CD1c-positive myeloid dendritic cell (primary cell): ENCODE measurements around the gene FTCD.

ENCODE experiments used
- DNase-seq: peaks from one replicate; pipeline ENCODE4 v3.0.0-alpha.2; 2016; ENCODE audit errors: extremely low spot score

Gene FTCD

DNA sequence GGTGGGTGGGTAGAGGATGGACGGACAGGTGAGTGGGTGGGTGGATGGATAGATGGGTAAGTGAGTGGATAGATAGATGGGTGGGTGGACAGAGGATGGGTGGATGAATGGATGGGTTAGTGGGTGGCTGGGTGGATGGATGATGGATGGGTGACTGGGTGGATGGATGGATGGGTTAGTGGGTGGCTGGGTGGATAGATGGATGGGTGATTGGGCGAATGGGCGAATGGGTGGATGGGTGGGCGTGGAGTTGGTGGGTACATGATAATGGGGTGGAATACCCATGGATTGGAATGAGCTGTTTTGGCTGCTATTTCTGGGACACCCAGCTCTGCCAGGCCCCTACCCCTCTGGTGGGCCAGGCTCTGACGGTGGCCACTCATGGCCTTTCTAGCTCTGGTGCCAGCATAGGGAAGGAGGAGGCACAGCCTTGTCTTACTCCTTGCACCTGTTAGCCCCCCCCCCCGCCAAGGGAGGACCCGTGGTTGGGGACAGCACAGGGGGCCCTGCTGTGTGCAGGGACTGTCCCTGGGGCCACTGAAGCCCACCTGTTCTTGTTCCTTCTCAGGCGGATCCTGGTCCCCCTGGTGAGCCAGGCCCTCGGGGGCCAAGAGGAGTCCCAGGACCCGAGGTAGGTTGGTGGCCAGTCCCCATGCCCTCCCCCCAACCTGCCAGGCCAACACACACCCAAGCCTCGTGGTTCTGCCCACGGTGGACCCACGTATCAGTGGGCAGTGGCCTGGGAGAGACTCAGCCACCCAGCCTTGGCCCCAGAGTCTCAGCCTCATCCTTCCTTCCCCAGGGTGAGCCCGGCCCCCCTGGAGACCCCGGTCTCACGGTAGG lies 31.1 kb downstream of the FTCD start:
- no peak for DNase-seq

DNA sequence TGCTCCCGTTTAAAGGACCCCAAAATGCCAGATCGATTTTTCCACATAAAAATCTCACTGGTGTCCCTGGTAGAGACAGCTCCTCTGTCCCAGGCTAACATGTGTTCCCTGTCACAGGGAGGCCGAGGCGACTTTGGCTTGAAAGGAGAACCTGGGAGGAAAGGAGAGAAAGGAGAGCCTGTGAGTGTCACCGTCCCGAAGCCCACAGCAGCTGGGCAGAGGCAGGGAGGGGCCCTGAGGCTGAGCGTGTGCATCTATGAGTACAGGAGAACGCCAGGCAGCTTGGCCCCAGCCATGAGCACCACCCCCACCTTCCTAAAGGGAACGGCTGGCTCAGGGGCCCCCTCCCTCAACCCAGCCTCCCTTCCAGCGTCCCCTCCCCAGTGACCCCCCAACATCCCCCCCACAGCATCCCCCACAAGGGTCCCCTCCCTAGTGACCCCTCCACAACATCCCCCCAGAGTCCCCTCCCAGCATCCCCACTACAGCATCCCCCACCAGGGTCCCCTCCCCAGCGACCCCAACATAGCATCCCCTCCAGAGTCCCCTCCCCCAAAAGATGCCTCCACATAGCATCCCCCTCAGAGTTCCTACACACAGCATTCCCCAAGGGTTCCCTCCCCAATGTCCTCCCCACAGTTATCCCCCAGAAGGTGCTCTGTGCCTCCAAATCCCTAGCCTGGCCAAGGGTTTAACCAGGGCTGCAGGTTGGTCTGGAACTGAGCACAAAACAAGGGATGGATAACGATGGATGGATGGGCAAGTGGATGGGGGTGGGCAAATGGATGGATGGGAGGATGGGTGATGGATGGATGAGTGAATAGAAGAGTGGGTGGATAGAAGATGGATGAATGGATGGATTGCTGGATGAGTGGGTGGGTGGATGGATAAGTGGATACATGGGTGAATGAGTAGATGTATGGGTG lies 32.4 kb downstream of the FTCD start:
- no peak for DNase-seq

DNA sequence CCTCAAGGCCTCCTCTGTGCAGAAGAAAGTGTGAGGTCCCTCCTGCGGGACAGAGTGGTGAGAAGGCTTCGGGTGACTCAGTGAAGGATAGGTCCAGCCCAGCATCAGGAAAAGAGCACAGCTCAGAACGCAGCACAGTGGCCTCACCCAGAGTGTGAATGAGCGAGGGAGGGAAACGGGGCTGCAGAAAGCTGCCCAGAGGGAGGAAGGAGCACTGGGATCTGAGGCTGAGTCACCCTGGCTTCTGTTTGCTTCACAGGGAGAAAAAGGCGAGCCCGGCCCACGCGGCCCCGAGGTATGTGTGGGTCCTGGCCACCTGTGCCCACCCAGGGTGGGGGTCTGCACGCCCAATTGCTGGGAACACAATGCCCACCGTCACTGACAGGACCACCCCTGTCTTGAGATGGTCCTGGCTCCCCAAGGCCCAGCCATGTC lies 33.1 kb downstream of the FTCD start:
- no peak for DNase-seq

DNA sequence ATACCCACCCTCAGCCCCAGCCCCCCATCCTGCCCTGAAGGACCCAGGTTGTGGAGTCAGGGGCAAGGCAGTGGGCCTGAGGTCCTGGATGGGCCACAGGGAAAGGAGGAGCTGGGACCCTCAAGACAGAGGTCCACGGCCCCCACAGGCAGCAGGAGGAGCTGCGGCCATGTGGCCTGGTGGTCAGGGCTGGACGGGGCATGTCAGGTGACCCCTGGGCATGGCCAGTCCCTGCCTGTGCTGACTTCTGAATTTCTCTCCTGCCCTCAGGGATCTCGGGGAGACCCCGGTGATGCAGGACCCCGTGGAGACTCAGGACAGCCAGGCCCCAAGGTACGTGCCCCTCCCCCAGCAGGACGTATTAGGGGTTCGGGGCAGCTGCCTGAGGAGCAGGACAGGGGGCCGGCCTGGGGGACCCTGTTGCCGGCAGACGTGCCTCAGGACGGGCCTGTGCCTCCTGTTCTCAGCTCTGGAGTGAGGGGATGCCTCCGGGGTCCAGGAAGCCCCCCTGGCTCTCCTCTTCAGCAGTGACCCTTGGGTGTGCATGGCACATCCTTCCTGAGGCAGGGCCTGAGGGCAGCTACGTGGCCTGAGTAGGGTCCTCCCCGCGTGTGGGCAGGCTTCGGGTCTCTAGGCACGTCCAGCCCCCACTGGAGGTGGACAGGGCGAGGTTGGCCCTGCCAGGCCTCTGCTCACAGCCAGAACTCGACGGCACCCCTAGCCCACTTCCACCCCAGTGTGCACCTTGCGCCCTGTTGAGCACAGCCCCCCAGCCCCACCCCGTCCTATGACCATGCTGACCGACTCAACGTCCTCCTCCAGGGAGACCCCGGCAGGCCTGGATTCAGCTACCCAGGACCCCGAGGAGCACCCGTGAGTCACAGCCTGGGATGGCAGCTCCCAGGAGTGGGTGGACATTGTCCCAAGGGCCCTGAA lies 33.8 kb downstream of the FTCD start:
- no peak for DNase-seq

DNA sequence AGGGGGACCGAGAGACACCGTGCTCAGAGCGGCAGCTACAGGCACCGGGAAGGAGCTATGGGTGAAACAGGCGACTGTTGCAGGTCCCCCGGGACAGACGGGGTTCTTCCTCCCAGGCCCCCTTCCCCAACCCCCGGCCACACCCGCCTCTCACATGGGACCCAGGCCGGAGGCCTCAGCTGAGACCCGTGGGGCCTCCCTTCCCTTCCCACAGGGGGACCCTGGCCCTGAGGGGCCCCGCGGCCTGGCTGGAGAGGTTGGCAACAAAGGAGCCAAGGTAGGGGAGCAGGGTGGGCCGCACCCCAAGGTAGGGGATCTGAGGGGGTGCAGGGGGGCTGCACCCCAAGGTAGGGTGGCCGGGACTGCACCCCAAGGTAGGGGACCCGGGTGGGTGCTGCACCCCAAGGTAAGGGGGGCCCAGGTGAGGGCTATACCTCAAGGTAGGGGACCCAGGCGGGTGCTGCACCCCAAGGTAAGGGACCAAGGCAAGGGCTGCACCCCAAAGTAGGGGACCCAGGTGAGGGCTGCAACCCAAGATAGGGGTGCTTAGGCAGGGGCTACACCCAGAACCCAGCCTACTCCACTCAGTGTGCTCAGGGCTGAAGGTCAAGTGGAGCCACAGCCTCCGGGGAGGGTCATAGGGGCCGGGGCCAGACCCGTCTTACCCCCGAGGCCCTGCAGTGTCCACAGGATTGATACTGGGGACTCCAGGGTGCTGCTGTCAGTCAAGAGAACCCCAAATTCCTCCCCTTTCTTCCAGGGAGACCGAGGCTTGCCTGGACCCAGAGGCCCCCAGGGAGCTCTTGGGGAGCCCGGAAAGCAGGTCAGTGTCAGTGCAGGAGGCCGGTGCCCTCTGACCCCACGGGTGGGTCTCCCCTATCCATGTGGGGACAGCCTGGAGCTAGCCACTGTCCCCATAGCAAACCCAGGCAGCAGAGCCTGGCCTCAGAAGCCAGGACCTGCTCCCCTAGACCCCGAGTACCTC lies 34.8 kb downstream of the FTCD start:
- DNase-seq, result no peak

DNA sequence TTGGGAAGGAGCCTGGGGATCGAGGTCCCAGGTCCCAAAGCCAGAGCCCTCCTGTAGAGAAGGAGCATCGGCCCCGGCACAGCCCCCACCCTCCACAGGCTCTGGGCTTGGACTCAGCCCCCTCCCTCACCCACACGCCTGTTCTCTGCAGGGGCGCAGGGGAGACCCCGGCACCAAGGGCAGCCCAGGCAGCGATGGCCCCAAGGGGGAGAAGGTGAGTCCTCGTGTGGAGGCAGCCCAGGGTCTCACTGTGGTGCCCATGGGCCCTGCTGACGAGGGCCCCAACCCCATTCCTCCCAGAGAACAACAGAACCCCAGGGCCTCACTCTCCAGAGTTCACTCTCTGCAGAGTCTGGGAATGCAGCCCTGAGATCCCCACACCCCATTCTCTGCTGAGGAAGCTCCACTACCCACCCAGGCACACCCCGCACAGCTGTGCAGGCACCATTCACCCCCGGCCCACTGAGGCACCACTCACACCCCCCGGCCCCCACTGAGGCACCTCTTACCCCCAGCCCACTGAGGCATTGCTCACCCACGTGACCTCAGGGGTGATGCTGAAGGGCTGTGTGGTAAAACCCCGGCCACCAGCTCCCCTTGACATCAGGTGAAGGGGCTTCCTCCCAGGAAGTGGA lies 35.6 kb downstream of the FTCD start:
- no peak for DNase-seq

DNA sequence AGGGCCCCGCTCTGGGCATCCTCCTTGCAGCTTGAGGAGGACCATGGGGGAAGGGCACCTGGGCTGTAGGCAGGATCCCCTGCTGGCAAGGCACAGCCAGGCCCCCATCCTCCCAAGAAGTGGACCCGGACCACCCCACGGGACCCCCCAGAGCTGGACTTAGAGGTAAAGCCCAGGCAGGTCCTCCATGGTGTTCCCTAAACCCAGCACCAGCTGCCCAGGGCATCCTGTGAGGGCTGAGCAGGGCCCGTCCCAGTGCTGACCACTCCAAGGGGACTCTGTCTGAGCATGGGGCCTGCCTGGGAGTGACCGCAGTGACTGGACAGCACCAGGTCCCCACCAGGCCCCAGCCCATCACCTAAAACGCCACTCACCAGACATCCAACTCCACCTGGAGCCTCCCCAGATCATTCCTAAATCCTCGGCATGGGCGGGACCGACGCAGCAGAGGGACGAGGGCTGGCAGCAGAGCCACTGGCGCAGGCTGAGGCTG lies 36.2 kb downstream of the FTCD start:
- no peak for DNase-seq

DNA sequence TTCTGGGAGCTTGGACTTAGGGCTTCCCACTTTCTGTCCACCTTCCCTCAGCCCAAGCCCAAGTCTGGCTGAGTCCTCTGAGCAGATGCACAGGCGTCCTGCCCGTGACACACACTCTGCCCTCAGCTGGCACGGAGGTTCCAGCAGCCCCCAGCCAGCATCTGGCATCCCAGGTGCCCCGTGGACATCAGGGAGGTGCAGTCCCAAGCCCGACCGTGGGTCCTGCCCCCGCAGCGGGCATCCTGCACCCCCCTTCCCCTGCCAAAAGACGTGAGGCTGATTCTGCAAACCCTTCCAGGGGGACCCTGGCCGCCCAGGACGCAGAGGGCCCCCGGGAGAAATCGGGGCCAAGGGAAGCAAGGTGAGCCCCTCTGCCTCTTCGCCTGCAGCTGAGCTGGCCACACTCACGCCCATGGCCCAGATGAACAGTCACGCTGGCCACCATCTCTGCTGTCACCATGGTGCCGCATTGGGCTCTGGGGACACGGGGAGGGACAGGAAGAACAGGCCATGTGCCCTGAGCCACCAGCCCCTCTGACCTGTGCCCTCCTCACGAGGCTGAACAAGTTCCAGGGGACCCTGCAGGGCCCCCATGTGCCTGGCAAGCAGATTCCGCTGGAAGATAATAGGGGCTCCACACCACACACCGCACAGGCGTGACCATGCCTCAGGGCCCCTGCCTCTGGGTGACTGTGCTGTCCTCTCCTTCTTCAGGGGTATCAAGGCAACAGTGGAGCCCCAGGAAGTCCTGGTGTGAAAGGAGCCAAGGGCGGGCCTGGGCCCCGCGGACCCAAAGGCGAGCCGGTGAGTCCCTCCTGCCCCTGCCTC lies 36.8 kb downstream of the FTCD start:
- no peak for DNase-seq

DNA sequence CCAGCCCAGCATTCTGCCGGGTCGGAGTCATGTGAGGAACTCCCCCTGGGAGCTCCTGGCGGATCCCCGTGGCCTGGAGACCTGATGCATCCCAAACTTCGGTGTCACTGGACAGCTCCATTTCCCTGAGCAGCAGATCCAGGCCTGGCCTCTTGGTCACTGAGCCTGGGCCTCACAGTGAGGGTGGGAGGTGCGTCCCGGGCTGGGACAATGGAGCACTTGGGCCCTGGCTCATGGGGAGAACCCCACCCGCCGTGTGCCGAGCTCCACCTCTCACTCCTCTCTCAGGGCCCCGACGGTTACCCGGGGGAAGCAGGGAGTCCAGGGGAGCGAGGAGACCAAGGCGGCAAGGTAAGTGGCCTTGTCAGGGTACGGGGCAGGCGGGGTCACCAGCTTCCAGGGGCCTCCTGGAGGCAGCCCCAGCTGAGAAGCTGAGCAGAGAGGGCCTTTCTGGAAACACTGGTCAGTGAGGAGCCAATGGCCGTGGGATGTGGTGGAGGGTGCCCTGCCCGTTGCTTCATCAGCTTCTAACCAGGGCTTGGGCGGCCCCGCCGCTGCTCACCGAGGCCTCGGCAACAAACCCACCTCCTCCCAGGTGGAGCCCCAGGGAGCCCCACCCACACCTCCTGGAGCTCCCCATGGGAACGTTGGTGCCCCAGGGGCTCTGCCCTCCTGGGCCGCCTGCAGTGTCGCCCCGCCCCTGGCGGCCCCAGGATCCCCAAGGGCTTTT lies 37.6 kb downstream of the FTCD start:
- no peak for DNase-seq

DNA sequence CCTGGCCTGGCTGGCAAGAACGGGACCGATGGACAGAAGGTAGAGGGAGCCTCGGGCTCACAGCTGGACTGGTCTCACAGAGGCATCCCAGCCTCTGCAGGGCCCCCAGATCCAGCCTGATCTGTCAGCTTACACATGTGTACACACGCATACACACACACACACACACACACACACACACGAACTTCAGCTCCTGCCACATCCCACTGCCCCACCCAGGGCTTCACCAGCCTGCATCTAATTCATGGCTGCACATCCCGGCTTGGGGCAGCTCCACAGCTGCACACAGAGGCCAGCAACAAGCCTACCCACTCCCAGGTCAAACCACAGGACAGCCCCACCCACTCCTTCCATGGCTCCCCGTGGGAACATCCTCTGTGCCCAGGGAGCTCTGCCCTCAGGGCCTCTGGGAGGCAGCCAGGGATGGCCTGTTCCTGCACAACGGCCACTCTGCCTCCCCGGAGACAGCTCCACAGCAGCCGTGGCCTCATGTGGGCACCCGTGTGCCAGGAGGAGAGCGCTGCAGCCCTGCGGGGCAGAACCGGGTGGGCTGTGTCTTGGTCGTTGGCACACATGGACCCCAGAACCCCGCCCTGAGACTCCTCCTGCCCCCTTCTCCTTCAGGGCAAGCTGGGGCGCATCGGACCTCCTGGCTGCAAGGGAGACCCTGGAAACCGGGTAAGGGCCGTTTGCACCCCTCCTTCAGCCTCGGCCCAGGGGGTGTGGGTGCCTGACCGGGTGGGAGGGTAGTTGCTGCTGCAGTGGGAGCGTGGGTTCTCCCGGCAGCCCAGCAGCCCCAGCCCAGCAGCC lies 38.4 kb downstream of the FTCD start:
- DNase-seq, result no peak

DNA sequence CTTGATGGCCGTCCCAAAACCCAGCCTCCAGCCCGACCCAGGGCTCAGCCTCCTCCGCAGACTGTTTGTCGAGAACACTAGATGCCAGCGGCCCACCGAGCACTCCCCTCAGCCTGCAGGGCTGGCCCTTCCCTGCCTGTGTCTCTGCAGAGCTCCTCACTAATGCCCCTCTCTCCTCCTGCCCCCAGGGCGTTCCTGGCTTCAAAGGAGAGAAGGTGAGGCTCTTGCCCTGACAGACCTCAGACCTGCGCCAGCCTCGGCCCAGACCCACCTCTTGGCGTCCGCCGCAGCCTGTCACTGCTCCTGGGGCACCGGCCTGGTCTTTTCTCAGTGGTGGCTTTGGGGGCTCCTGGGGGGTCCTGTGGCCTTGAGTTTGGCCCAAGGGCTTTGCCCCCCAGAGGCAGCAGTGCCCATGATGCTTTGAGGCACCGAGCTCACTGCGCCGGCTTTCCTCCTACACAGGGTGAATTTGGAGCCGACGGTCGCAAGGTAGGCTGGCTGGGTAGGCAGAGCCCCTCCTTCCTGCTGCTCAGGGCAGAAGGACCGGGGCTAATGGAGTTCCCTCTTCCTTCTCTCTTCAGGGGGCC lies 39.1 kb downstream of the FTCD start:
- DNase-seq, result no peak

DNA sequence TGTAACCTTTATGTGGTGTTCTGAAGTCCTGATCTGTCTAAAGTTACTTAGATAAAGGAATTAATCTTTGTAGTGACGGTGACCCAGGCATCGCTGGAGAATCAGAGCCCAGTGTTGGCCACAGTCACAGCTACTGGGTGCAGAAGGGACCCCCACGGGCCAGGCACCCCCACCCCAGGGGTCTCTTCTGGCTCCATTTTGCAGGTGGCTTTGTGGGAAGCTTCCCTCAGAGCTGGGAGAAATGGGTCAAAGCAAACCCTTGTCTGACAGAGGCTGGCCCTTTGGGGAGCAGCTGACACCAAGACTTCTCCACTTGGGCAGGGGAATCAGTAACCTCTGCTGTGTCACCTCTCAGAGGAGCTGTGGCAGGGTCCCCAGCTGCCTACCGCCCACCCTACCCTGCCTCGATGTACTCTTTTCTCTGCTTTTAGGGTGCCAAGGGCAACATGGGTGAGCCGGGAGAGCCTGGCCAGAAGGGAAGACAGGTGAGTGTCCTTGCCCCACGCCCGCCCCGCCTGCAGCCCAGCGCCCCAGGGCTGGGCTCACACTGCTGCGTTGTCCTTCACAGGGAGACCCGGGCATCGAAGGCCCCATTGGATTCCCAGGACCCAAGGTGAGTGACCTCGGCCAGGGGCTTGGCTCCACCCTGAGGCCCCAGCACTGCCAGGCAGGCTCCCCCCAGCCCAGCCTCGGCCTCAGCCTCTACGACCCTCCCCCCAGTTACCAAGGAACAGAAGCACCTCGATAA lies 39.8 kb downstream of the FTCD start:
- no peak for DNase-seq

DNA sequence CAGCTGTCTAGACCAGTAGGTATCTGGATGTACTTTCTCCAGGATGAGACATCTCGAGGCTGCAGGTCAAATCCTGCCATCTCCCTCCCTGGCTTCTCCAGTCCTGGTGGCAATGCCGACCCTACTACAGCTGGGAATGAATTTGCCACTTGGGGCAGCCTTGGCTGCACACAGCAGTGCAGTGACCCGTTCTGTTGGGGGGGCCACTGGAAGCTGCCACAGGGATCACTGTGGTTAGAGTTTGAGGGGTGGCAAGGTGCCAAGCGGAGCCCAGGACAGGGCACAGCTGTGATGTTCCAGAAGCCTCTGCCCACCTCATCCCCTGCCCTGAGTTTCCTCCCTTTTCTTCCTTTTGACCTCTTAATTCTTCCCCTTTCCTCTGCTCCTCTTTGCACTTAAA lies 40.4 kb downstream of the FTCD start:
- DNase-seq, result no peak

DNA sequence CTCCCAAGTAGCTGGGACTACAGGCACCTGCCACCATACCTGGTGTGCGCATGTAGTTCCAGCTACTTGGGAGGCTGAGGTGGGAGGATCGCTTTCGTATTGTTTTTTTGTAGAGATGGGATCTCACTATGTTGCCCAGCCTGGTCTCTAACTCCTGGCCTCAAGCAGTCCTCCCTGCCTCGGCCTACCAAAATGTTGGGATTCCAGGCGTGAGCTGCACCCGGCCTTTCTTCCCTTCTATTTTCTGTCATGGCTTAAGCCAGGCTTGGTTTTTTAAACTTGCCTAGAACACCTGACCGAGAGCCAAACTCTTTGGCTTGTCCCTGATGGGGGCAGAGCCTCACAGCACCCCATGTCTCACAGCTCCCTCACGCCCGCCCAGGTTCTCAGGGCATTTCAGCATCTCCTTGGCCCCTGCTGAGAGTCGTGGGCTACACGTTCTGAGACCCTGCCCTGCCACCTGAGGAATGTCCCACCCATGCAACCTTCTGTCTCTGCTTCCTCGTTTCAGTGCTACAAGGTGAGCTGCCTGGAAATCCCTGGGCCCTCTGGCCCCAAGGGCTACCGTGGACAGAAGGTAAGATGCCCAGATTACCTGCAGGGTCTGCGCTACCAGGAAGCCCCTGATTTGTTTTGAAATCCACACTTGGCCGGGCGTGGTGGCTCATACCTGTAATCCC lies 41.7 kb downstream of the FTCD start:
- DNase-seq, result no peak

DNA sequence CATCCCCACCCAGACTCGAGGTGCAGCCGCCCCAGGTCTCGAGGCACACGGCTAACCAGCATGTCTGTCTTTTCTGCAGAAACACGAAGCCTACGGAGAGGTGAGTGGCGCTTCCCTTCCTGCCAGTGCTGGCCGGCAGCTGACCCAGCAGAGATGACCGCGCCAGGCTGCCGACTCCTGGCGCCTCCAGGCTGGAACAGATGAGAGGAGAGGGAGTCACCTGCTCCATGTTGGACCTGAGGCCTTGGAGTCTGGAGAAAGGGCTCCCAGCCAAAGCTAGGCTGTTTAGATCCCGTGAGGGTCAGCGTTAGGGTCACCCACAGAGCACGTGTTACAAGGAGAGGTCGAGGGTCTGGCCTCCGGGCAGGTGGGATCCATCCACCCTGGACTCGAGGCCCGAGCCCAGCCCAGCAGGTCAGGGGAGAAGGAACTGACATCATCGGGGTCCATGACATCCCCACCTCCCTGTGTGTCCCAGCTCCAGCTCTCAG lies 42.6 kb downstream of the FTCD start:
- DNase-seq, result no peak
